IgD-negative memory B cell (primary cell): ENCODE results near the gene SMCO3. TPM values are rescaled to one million over a fixed set of nuclear protein-coding genes. Genes with fewer than 3 reads are reported as not detected.

Experiments used
- H3K27ac Mint-ChIP-seq, 3 donors: one replicate each; pipeline ENCODE4 v1.8.0; 2020 to 2022; ENCODE audit warnings: mild to moderate bottlenecking in 3 of 3, mixed read lengths in 3 of 3, moderate library complexity in 1 of 3
- H3K27me3 Mint-ChIP-seq: one replicate; pipeline ENCODE4 v1.8.0; 2021; ENCODE audit warnings: mixed read lengths
- H3K36me3 Mint-ChIP-seq: one replicate; pipeline ENCODE4 v1.8.0; 2020; ENCODE audit warnings: mild to moderate bottlenecking, mixed read lengths
- H3K4me1 Mint-ChIP-seq, 3 donors: one replicate each; pipeline ENCODE4 v1.8.0; 2020 to 2022; ENCODE audit warnings: mixed read lengths in 3 of 3, mild to moderate bottlenecking in 1 of 3
- H3K4me3 Mint-ChIP-seq, 4 donors: one replicate each; pipeline ENCODE4 v1.8.0; 2020 to 2022; ENCODE audit warnings: mild to moderate bottlenecking in 4 of 4, mixed read lengths in 4 of 4, moderate library complexity in 3 of 4
- H3K9me3 Mint-ChIP-seq, 3 donors: one replicate each; pipeline ENCODE4 v1.8.0; 2020 to 2021; ENCODE audit warnings: mixed read lengths in 3 of 3, mild to moderate bottlenecking in 1 of 3
- polyA plus RNA-seq: library from polyadenylated mRNA; unstranded; fragments of 300-500 nt; fragmentation: Illumina TruSeq; gene quantifications from one replicate; pipeline ENCODE4 v1.2.3, GENCODE V29; 2021

Gene SMCO3
- polyA plus RNA-seq, 1 donor from 2014 or later = not detected

DNA sequence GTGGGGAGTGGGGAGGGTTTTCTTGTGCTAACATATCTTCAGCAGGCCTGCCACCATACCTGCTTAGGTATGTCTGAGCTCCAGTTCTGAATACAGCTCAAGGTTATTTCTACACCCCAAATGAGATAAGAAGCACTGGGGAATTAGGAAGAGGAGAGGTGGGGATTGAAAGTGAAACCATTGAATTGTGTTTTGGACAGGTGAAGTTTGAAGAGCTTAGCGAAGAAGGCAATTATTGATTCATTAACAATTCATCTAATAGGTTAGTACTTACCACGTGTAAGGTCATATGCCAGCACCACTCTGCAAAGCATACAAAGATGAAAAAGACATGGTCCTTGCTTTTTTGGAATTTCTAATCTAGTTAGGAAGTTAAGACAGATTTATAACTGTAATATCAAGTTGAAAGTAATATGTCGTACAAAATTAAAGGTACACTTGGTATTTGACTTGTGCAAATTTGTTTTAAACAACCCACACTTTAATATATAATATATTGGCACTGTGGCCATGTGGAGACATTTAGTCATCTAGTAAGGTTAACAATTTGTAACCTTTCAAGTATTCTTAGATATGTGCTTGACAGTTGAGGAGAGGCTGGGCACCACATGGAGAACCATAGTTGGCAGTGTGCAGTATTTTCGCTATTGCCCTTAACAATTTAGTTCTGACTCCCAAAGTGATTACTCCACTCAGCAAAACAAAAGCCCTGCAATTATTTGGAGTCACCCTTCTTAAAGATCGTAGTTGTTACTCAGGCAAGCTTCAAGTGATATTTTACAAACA lies 3.6 kb downstream of the SMCO3 start:
- Mint-ChIP-seq H3K27ac (peak overlapping the region in 1 of 3 donors; percentile 2), H3K4me3 (peak overlapping the region in 2 of 4 donors; percentile 19 to 21), H3K4me1 (peaks cover 8 to 15% (median 13%) of the 10 kb centered on the region in 3 donors), H3K27me3 (no peaks in the 10 kb centered on the region), H3K36me3 (peaks cover 3% of the 10 kb centered on the region), H3K9me3 (no peaks in the 10 kb centered on the region)

DNA sequence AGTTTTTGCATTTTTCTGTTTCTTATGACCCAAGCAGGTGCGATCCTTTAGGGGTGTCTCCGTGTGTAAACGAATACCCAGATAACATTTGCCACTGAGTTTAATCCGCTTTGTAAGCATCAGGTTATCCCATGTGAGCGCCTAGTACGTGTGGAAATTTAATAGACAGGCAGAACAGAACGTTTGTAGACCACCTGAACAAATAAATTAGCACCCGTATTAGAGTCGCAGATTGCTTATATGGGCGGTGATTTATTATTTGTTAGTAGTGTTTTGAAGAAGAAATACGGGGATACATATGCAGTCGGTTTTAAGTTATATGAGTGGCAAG lies 10.2 kb downstream of the SMCO3 start:
- H3K27ac Mint-ChIP-seq = no peak overlapping the region
- peaks cover 11 to 22% (median 21%) of the 10 kb centered on the region in 3 donors for H3K4me1 Mint-ChIP-seq
- no peaks in the 10 kb centered on the region for H3K27me3 Mint-ChIP-seq
- H3K4me3 Mint-ChIP-seq = no peak overlapping the region
- no peaks in the 10 kb centered on the region for H3K9me3 Mint-ChIP-seq
- H3K36me3 Mint-ChIP-seq = no peaks in the 10 kb centered on the region

DNA sequence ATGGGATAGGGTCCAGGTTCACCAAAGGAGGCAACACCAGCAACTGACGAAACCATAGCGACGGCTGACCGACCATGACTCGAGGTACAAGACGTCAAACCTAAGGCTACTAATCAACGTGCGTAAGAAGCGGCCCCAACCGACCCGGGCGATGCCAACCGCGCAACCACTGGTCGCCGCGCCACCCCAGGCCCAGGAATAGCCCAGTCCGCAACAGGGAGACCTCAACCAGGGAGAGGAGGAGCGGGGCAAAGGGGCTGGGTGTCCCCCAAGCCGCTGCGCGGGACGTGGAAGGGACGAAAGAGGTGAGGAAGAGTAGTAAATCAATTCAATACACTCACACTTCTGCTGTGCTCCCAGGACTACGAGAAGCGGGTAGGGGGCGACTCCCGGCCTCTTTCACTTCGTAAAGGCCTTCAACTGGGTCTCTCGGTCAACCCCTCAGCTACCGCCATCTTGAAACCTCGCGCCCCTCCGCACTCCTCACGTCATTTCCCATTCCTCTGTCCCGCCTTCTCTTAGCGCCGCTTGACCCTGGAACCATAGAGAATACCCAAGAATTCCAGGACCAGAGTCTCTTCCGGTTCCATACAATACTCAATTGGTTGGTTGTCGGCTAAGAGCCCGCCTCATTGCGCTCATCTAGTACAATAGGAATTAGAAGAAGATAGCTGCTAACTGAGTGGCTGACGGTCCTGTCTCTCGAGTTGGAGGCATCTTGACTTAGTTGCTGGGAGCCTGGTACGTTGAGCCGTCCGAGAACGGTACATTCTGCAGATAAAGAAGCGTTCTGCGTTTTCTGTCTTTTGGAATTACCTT lies 10.8 kb downstream of the SMCO3 start, which contains the start of the genes C12orf60 and WBP11:
TSS of gene C12orf60 (plus strand) at position 660 of the 819 bp plus-strand sequence. CDS start 19,266 bp downstream, outside the sequence.
TSS of gene WBP11 (minus strand) at position 468 of the 819 bp plus-strand sequence. CDS start 2,095 bp downstream, outside the sequence.
- no peaks in the 10 kb centered on the region for H3K27me3 Mint-ChIP-seq
- no peaks in the 10 kb centered on the region for H3K9me3 Mint-ChIP-seq
- no peaks in the 10 kb centered on the region for H3K36me3 Mint-ChIP-seq
- H3K4me1 Mint-ChIP-seq = peaks cover 11 to 22% (median 21%) of the 10 kb centered on the region in 3 donors
- H3K27ac Mint-ChIP-seq = no peak within 1 kb of the TSS
- no peak within 1 kb of the TSS for H3K4me3 Mint-ChIP-seq

DNA sequence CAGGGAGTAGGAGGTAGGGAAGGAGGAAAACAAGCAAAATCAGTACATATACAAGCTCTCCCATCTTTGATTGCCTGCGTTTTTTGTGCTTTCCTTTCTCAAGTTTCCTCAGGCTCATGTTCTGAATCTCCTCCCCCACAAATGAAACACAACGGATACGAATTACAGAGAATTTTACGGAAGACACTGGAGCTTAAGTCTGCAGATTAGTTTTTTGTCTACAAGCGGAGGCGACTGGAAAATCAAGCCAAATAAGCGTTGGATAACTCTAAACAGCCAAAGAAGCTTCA lies 11.3 kb downstream of the SMCO3 start:
- H3K4me3 Mint-ChIP-seq = no peak overlapping the region
- no peaks in the 10 kb centered on the region for H3K9me3 Mint-ChIP-seq
- H3K27me3 Mint-ChIP-seq = no peaks in the 10 kb centered on the region

DNA sequence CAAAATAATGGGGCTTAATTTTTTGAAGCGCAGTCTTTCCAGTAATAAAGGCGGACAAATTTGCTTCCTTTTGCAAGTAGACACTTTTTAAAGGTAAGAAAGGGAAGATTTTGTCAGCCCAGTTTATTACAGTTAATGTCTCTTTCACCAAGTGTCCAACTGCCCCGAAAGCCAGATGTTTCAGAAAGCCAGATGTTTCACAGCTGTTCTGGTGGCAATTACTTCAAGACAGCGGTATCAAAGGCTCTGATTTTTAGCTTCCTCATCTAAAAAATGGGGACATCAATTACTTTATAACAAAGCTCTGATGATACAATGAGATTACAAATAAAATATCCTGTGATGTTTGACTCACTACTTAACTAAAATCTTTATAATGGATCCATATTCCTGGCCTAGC lies 11.7 kb downstream of the SMCO3 start:
- Mint-ChIP-seq H3K36me3 (no peaks in the 10 kb centered on the region), H3K27me3 (no peaks in the 10 kb centered on the region), H3K27ac (no peak overlapping the region), H3K9me3 (no peaks in the 10 kb centered on the region), H3K4me1 (peaks cover 11 to 22% (median 21%) of the 10 kb centered on the region in 3 donors), H3K4me3 (no peak overlapping the region)

More for the DNA sequence above, 11.3 kb downstream of the SMCO3 start:
- H3K4me1 Mint-ChIP-seq = peaks cover 11 to 22% (median 21%) of the 10 kb centered on the region in 3 donors
- H3K27ac Mint-ChIP-seq = no peak overlapping the region
- no peaks in the 10 kb centered on the region for H3K36me3 Mint-ChIP-seq

DNA sequence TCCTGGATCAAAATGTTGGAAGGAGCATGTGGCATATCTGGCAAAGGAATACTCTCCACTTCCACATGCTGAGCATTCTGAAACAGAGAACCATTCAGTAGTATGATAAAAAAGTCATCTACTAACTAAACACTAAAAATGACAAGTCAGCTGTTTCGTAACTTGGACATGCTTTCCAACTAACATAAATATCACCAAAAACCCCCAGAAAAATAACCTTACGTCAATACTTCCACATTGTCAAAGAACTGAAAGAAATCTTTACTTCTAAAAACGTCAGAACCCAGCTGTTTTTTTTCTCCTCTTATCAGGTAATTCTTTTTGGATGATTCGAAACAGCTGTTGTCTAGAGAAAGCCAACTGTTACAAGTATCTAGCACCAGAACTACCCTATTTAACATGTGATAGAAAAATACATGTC lies 18.9 kb downstream of the SMCO3 start:
- Mint-ChIP-seq H3K27ac (peak overlapping the region in 2 of 3 donors; percentile 62 to 82), H3K27me3 (no peaks in the 10 kb centered on the region), H3K36me3 (peaks cover 3% of the 10 kb centered on the region)

DNA sequence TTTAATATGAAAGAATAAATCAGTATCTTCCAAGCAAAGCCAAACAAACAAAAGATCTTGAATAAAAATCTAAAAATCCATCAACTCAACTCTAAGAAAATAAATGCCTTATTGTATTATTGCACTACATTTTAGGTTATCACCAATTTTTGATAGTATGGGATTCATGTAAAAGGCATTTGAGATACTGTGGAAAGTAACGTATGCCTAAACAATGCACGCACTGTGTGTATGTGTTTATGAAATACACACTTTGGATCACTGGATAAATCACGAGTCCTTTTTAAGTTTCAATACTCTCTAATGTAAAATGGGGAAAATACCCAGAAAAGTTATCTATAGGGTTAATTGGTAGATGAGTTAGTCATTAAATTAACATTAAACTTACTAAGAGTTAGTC lies 28.4 kb downstream of the SMCO3 start:
- no peaks in the 10 kb centered on the region for H3K9me3 Mint-ChIP-seq
- H3K36me3 Mint-ChIP-seq = no peaks in the 10 kb centered on the region
- H3K4me1 Mint-ChIP-seq = peaks cover 0 to 4% (median under 1%) of the 10 kb centered on the region in 3 donors
- no peak overlapping the region for H3K27ac Mint-ChIP-seq
- H3K4me3 Mint-ChIP-seq = no peak overlapping the region
- no peaks in the 10 kb centered on the region for H3K27me3 Mint-ChIP-seq

More for the DNA sequence above, 18.9 kb downstream of the SMCO3 start:
- Mint-ChIP-seq H3K4me3 (no peak overlapping the region), H3K4me1 (peaks cover 0 to 5% (median 3%) of the 10 kb centered on the region in 3 donors), H3K9me3 (no peaks in the 10 kb centered on the region)

DNA sequence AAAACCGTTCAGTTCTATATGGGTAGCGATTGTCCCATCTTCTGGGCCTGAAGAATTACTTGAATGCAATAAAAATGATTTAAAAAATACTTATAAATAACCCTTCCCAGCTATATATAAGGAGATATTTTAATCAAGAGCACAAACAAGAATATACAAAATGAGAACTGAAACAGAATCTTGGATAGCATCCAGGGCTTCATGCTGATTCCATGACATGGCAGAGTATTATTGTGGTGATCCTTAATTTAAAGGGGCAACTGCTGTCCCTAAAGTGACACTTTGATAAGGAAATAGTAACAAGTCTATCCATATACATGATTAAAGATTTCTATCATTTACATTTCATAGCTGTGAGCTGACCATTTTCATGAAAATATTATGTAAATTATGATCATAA lies 29.5 kb downstream of the SMCO3 start:
- Mint-ChIP-seq H3K27me3 (no peaks in the 10 kb centered on the region), H3K4me1 (peaks cover 0 to 7% (median 2%) of the 10 kb centered on the region in 3 donors), H3K27ac (no peak overlapping the region), H3K9me3 (no peaks in the 10 kb centered on the region), H3K36me3 (no peaks in the 10 kb centered on the region), H3K4me3 (no peak overlapping the region)

DNA sequence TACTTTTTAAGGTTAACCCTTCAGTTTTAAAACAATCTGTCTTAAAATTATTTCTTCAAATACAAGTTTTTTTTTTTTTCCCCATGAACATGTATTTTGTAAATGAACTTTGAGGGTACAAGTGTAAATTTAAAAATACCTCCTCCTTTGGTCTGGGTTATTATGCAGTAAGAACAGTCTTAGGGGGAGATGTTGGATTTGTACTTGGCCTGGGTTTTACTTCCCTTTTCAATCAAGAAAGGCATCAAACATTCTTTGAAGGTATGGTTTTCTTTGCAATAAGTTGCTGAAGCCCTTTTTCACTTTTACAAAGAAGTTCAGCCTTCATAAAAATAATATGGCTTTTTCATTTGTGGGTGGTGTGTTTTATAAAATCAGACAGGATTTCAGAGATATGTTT lies 31.2 kb downstream of the SMCO3 start:
- H3K4me3 Mint-ChIP-seq = no peak overlapping the region
- no peaks in the 10 kb centered on the region for H3K27me3 Mint-ChIP-seq
- H3K27ac Mint-ChIP-seq = peak overlapping the region in 1 of 3 donors; percentile 52
- no peaks in the 10 kb centered on the region for H3K36me3 Mint-ChIP-seq
- H3K4me1 Mint-ChIP-seq = peaks cover 0 to 7% (median 2%) of the 10 kb centered on the region in 3 donors
- H3K9me3 Mint-ChIP-seq = no peaks in the 10 kb centered on the region

DNA sequence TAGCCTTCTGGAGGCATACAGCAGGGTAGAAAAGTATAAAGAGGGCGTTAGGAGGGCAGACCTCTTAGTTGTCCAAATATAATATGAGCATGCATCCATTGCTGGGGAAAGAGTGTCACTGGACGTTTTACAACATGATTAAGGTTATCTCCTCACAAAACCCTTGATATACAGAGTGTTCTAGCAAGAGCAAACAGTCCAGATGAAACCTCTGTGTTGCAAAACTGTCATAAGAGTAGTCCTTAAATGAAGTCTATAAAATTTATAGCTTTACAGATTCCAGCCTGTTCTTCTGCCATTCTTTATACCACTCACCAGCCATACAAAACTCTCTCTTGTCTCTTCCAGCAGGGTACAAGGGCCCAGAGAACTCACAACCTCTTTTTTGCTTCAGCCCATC lies 32.4 kb downstream of the SMCO3 start:
- Mint-ChIP-seq H3K27ac (no peak overlapping the region), H3K4me3 (no peak overlapping the region), H3K4me1 (peaks cover 4 to 7% (median 5%) of the 10 kb centered on the region in 3 donors), H3K9me3 (no peaks in the 10 kb centered on the region), H3K27me3 (no peaks in the 10 kb centered on the region), H3K36me3 (no peaks in the 10 kb centered on the region)

DNA sequence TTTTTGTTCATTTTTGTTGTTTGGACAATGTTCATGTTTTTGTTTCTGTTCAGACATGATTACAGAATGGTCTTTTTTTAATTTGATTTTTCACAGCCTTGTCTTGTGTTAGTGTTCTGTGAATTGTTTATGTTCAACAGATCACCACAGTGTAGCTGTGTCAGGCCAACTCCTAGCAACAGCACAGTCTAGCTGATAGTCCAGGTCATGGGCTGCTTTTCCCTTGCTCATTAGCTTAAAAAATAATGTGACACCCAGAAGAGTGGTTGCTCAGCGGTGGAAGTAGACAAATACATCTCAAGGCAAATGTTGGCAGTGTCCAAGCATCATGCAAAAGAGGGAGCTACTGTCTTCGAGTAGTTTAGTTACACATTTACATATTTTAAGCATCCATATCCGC lies 33.1 kb downstream of the SMCO3 start:
- no peak overlapping the region for H3K27ac Mint-ChIP-seq
- no peaks in the 10 kb centered on the region for H3K36me3 Mint-ChIP-seq
- H3K4me1 Mint-ChIP-seq = peaks cover 7 to 14% (median 10%) of the 10 kb centered on the region in 3 donors
- no peaks in the 10 kb centered on the region for H3K27me3 Mint-ChIP-seq
- H3K9me3 Mint-ChIP-seq = no peaks in the 10 kb centered on the region
- H3K4me3 Mint-ChIP-seq = no peak overlapping the region

DNA sequence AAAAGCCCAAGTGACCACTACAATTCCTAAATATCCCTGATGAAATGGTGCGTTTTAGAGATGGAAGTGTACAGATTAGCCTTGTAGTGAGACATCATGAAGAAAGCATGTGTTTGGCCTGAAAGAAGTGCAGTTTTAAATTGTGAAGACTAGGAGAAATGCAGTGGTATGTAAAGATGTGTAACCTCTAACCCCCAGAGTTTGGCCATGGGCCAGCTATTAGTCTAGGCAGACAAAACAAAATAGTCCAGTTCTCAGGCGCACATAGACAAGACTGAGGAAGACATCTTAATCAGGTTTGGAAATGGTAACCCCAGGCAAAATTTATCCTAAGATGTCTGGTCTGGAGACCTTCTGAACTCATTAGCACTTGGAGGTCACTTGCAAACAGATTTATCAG lies 34.1 kb downstream of the SMCO3 start:
- no peak overlapping the region for H3K27ac Mint-ChIP-seq

DNA sequence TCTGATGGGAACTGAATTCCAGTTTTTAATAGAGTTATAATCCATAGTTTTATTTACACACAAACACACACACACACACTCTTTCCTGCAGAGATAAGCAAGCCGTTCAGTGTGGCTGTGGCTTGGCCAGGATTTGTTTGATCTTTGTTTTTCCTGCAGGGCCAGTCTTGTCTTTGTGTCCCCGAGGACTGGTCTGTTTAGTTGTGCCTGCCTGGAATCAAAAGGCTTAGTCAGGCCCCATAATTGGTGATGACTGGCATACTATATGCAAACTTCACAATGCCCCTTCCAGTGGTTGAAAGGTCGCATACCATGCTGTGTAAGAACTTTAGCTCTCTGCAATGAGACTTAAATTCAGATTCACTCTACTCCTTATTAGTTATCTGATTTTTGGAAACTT lies 36.7 kb downstream of the SMCO3 start:
- Mint-ChIP-seq H3K4me1 (peaks cover 23 to 29% (median 27%) of the 10 kb centered on the region in 3 donors), H3K4me3 (peak overlapping the region in 1 of 4 donors; percentile 95)

More for the DNA sequence above, 34.1 kb downstream of the SMCO3 start:
- Mint-ChIP-seq H3K4me3 (peak overlapping the region in 1 of 4 donors; percentile 36), H3K36me3 (no peaks in the 10 kb centered on the region), H3K9me3 (no peaks in the 10 kb centered on the region), H3K27me3 (no peaks in the 10 kb centered on the region), H3K4me1 (peaks cover 14 to 23% (median 20%) of the 10 kb centered on the region in 3 donors)

DNA sequence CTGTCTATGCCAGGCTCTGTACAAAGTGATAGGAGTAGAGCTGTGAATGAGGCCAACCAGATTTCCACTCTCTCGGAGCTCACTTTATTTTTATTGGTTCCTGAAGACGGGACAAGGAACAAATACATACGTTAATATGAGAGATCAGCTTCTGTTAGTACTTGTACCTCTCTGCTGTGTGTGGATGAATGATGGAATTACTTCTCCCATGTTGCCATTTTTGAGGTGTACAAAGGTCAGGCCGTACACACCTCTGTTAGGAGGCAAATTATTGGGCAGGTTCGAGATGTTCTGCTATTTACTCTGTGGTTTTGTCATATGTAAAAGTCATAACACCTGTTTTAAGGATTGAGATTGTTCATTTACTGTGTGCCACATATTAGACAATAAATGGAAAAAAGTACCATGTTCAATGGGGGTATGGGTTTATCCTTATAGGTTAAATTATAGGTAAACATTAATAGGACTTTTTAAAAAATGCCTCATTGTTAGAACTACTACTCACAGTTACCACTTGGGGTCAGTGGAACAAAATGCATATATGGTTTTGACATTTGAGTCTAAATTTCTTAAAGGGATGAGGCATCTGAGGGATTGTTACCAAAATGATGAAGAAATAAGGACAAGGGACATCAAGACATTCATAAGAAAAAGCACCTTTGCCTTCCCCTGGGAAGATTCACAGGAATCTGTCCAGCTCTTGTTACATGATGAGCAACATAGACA lies 37.6 kb downstream of the SMCO3 start:
- Mint-ChIP-seq H3K4me3 (peak overlapping the region in 3 of 4 donors; percentile 10 to 95 (median 46)), H3K27me3 (no peaks in the 10 kb centered on the region), H3K9me3 (no peaks in the 10 kb centered on the region), H3K4me1 (peaks cover 23 to 34% (median 33%) of the 10 kb centered on the region in 3 donors), H3K36me3 (no peaks in the 10 kb centered on the region), H3K27ac (peak overlapping the region in 1 of 3 donors; percentile 86)

More for the DNA sequence above, 36.7 kb downstream of the SMCO3 start:
- Mint-ChIP-seq H3K36me3 (no peaks in the 10 kb centered on the region), H3K9me3 (no peaks in the 10 kb centered on the region), H3K27ac (peak overlapping the region in 1 of 3 donors; percentile 86), H3K27me3 (no peaks in the 10 kb centered on the region)

DNA sequence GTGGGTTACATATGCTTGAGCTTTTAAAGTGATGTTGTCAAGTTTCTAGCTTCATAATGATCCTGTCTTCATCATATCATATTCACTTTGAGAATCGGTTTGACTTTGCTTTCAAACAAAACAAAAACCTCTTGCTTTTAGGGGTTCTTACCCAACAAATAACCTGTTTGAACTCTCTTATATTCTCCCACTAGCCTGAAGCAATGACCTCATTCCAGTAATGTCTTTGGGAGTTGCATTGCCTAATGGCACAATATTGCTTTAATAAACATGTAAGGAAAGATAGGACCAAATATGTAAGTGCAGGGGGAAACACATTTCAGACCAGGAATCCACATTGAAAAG lies 38.4 kb downstream of the SMCO3 start:
- Mint-ChIP-seq H3K4me3 (peak overlapping the region; percentile 95 to 98 (median 98)), H3K4me1 (peaks cover 29 to 37% (median 35%) of the 10 kb centered on the region in 3 donors), H3K9me3 (peaks cover 0 to 3% (median 0%) of the 10 kb centered on the region in 3 donors), H3K27ac (peak overlapping the region; percentile 20 to 86 (median 79)), H3K36me3 (no peaks in the 10 kb centered on the region), H3K27me3 (no peaks in the 10 kb centered on the region)
